Smooth muscle cell of the brain vasculature (primary cell): ENCODE results near the gene CTU1.

ENCODE experiments used
- DNase-seq: peaks from one replicate; pipeline ENCODE4 v3.0.0-alpha.2; 2012; ENCODE audit warnings: low read depth, low spot score

Gene CTU1

GRCh38 chr19:51131780-51132680 is 23.8 kb upstream of the CTU1 start:
- DNase-seq, result no peak

- DNase-seq, result no peak
Observed at GRCh38 chr19:51129716-51130115, 21.5 kb upstream of the CTU1 start.

- DNase-seq, result no peak
Observed at GRCh38 chr19:51128227-51128626, 20.0 kb upstream of the CTU1 start.

GRCh38 chr19:51127755-51128154 is 19.5 kb upstream of the CTU1 start:
- no peak for DNase-seq

- no peak for DNase-seq
Observed at GRCh38 chr19:51127032-51127431, 18.8 kb upstream of the CTU1 start.

- no peak for DNase-seq
Observed at GRCh38 chr19:51125421-51126075, 17.3 kb upstream of the CTU1 start.

- no peak for DNase-seq
Observed at GRCh38 chr19:51124729-51125128, 16.5 kb upstream of the CTU1 start, which contains the start of gene SIGLEC9. Gene SIGLEC9, plus strand, starts transcription at chr19:51124906. Its CDS starts 69 bp downstream, at chr19:51124975.

- no peak for DNase-seq
Observed at GRCh38 chr19:51124216-51124615, 16.0 kb upstream of the CTU1 start.

GRCh38 chr19:51123802-51124201 is 15.6 kb upstream of the CTU1 start:
- no peak for DNase-seq

- DNase-seq, result no peak
Observed at GRCh38 chr19:51123381-51123800, 15.2 kb upstream of the CTU1 start.

GRCh38 chr19:51122112-51122981 is 14.1 kb upstream of the CTU1 start:
- no peak for DNase-seq

- no peak for DNase-seq
Observed at GRCh38 chr19:51121257-51121656, 13.0 kb upstream of the CTU1 start.

- no peak for DNase-seq
Observed at GRCh38 chr19:51120160-51120559, 12.0 kb upstream of the CTU1 start.

GRCh38 chr19:51119611-51120010 is 11.4 kb upstream of the CTU1 start:
- DNase-seq, result no peak

GRCh38 chr19:51119101-51119500 is 10.9 kb upstream of the CTU1 start:
- DNase-seq, result no peak

- DNase-seq, result no peak
Observed at GRCh38 chr19:51116736-51117286, 8.6 kb upstream of the CTU1 start.

GRCh38 chr19:51114087-51114729 is 6.0 kb upstream of the CTU1 start:
- no peak for DNase-seq

GRCh38 chr19:51111606-51112005 is 3.4 kb upstream of the CTU1 start:
- no peak for DNase-seq

- no peak for DNase-seq
Observed at GRCh38 chr19:51110666-51110971, 2.4 kb upstream of the CTU1 start.

GRCh38 chr19:51108805-51109146 is 567 bp upstream of the CTU1 start:
- no peak for DNase-seq

GRCh38 chr19:51107406-51108065 is 673 bp downstream of the CTU1 start:
- DNase-seq, result no peak
